NCI-H128 (cell line): ENCODE measurements around the gene FDPS.
"Not testable (repeated sequence)": the region's sequence is repeated elsewhere in the genome, so short reads cannot be mapped to it uniquely, and the experiment has no call there.

Experiments used
- DNase-seq: peaks from one replicate; lab custom pipeline; 2025; ENCODE audit not compliant: unreplicated experiment; lab: John Stamatoyannopoulos, UW

FDPS gene

GRCh38 chr1:155318082-155318481 lies 9.4 kb downstream of the FDPS start:
- DNase-seq, result no peak

- DNase-seq, result no peak
Measured at GRCh38 chr1:155319536-155319935, 10.9 kb downstream of the FDPS start.

GRCh38 chr1:155320252-155320651 lies 11.6 kb downstream of the FDPS start:
- DNase-seq, result no peak

GRCh38 chr1:155320661-155321617 lies 12.3 kb downstream of the FDPS start, which contains the start of gene RUSC1:
RUSC1 (plus strand) TSS chr1:155320894; CDS start chr1:155321774, 880 bp downstream.
- no peak for DNase-seq

GRCh38 chr1:155321639-155322503 lies 13.2 kb downstream of the FDPS start:
- no peak for DNase-seq

- DNase-seq, result no peak
Measured at GRCh38 chr1:155322571-155322952, 13.9 kb downstream of the FDPS start.

GRCh38 chr1:155322953-155323728 lies 14.5 kb downstream of the FDPS start:
- peak; percentile 74 for DNase-seq

- DNase-seq, result peak; percentile 55
Measured at GRCh38 chr1:155323729-155324036, 15.0 kb downstream of the FDPS start.

- DNase-seq, result peak; percentile 92
Measured at GRCh38 chr1:155324037-155324716, 15.5 kb downstream of the FDPS start.

- no peak for DNase-seq
Measured at GRCh38 chr1:155324717-155325602, 16.3 kb downstream of the FDPS start.

GRCh38 chr1:155325603-155325893 lies 16.9 kb downstream of the FDPS start:
- no peak for DNase-seq

- DNase-seq, result no peak
Measured at GRCh38 chr1:155326020-155326526, 17.4 kb downstream of the FDPS start.

GRCh38 chr1:155326631-155327037 lies 18.0 kb downstream of the FDPS start:
- DNase-seq, result no peak

- DNase-seq, result no peak
Measured at GRCh38 chr1:155327981-155328380, 19.3 kb downstream of the FDPS start.

- DNase-seq, result not testable (repeated sequence)
Measured at GRCh38 chr1:155328856-155329255, 20.2 kb downstream of the FDPS start.

- no peak for DNase-seq
Measured at GRCh38 chr1:155329980-155330598, 21.4 kb downstream of the FDPS start.

GRCh38 chr1:155334962-155335361 lies 26.3 kb downstream of the FDPS start:
- DNase-seq, result no peak

- no peak for DNase-seq
Measured at GRCh38 chr1:155339515-155340097, 30.9 kb downstream of the FDPS start.

- DNase-seq, result no peak
Measured at GRCh38 chr1:155342842-155343241, 34.2 kb downstream of the FDPS start.
